HG02870 (cell line): ENCODE results near the gene CDK19.

Source experiments
- ATAC-seq: cut with Tn5 transposase; IDR thresholded peaks from one replicate; pipeline ENCODE4 v1.9.1; 2021; ENCODE audit warnings: mild to moderate bottlenecking, moderate library complexity; ENCODE audit not compliant: unreplicated experiment

The CDK19 gene

DNA sequence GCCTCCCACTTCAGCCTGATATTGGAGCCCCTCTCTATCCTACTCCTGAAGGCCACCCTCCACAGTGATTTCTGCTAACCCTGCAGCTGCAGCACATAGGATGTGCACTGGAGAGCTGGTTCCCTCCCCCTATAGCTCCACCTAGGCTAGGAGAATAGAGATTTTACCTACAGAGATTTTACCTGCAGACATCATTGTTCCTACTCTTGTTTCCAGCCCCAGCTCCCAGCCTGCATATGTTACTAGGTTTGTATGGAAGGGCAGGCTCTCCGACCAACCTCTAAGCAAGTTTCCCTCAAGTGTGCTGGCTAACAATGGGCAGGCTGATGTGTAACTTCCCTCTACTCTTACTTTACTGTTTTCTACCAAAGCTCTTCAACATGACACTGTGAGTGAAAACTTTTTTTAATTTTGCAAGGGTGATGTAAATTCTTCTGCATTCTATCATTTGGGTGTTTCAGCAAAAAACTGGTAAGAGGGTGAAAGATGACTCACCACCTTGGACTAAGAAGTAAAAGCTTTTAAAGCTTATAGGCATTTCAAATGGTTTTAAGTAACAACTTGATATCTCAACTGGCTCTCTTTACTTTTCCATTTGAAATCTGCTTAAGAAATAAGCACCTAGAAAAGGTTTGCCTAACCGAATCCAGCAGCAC, 106.8 kb downstream of the CDK19 start:
- ATAC-seq: no peak

DNA sequence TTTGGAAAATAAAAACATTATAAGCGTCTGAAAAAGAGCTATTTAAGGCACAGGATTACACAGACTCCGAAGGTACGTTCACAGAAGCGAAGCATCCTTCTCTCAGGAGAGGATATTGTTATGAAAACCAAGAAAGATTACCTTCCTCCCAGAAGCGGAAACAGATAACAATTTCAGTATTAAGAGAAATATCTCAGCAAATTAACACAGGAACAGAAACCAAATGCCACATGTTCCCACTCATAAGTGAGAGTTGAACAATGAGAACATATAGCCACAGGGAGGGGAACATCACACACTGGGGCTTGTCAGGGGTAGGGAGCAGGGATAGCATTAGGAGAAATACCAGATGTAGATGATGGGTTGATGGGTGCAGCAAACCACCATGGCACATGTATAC, 109.7 kb downstream of the CDK19 start:
- no peak for ATAC-seq

DNA sequence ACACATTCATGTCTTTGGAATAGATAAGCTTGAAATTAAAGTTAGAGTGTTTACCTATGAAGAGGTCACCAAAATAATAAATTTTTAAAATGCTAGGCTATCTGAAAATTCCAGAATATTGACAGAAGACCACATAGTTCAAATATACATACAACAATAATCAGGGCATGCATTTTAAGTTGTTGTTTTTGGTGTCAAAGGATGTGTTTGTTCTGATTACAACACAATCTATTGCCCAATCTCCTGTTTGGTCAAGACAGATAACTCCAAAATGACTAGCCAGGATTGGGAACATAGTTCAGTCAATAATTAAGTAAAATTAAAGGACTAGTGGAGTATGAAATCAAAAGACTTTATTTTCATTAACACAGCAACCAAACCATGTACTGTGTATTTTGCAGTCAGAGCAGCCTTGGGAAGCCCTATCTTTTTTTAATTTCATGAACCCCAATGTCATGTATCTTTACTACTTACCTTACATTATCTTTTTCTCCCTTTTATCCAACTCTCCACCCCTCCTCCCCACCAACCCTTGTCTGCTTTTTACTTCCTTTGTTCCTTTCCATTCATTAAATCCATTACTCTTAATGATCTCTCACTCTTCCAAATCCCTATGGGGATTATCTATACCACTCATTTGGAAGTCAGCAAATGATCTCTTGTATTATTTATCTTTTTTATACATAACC, 111.2 kb downstream of the CDK19 start:
- no peak for ATAC-seq

DNA sequence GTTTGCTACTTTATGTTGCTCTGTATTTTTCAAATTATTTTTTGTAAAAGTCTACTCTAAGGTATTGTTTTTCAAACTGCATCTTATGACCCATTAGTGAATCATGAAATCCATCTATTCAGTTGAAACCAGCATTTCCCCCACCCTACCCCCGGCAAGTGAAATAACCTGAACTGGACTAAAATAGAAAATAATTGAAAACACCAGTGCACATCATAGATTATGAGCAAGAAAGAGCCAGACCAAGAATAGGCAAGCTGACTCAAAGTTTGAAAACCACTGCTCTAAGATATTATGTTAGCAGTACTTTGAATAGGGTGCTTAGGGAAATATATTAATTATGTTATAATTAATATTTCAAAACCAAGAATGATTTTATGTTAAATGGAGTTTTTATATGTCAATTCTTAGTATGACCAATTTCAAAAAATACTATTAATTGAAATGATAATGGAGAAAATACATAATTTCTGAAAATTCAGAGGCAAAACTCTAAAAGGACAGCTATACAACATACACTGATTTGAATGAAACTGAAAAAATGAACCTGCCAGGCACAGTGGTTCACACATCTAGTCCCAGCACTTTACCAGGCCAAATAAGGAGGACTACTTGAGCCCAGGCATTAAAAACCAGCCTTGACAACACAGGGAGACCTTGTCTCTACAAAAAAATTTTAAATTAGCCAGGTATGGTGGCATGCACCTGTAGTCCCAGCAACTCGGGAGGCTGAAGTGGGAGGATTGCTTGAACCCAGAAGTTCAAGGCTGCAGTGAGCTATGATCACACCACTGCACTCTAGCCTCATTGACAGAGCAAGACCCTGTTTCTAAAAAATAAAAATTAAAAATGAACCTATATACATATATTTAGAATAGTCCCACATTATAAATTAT, 112.0 kb downstream of the CDK19 start:
- peak; percentile 57 for ATAC-seq

DNA sequence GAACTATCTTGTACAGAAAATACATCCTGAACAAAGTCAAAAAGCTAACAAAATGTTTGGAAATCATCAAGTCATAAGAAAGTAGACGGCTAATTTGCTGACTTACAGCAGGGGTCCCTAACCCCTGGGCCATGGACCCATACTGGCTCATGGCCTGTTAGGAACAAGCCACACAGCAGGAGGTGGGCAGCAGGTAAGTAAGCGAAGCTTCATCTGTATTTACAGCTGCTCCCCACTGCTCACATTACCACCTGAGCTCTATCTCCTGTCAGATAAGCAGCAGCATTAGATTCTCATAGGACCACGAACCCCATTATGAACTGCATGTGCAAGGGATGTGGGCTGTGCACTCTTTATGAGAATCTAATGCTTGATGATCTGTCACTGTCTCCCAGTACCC, 115.5 kb downstream of the CDK19 start:
- no peak for ATAC-seq

DNA sequence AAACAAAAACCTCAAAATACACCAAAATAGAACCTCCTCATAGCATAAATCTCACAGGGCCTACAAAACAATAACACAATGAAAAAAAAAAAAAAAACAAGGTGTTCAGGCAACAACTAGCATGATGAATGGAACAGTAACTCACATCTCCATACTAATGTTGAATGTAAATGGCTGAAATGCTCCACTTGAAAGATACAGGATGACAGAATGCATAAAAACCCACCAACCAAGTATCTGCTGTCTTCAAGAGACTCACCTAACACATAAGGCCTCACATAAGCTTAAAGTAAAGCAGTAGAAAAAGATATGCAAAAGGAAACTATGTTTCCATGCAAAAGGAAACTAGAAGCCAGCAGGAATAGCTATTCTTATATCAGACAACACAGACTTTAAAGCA, 121.3 kb downstream of the CDK19 start:
- ATAC-seq: no peak

DNA sequence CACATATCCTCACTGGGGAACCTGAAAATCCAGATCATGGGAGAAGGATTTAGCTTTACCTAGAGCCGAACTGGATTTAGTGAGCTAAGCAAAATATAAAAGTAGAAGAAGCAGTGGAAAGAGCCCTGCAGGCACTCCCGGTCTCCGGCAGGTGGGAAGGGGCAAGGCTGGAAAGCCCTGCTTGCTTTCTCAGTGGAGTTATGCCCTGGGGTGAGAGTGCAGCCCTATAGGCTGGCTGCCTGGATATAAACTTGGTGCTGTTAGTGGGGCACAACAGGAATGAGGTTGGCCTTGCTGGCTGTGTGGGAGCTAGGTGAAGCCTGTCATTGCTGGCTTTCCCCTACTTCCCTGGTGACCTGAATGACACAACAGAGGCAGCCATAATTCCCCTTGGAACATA, 122.0 kb downstream of the CDK19 start:
- no peak for ATAC-seq

DNA sequence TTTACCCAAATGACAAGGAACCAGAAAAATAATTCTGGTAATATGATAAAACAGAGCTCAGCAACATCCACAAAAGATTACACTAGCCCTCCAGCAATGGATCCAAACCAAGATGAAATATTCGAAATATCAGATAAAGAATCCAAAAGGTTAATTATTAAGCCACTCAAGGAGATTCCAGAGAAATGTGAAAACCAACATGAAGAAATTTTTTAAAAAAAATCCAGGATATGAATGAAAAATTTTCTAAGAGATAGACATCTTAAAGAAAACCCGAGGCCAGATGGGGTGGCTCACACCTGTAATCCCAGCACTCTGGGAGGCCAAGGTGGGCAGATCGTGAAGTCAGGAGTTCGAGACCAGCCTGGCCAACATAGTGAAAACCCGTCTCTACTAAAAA, 124.4 kb downstream of the CDK19 start:
- ATAC-seq: no peak

DNA sequence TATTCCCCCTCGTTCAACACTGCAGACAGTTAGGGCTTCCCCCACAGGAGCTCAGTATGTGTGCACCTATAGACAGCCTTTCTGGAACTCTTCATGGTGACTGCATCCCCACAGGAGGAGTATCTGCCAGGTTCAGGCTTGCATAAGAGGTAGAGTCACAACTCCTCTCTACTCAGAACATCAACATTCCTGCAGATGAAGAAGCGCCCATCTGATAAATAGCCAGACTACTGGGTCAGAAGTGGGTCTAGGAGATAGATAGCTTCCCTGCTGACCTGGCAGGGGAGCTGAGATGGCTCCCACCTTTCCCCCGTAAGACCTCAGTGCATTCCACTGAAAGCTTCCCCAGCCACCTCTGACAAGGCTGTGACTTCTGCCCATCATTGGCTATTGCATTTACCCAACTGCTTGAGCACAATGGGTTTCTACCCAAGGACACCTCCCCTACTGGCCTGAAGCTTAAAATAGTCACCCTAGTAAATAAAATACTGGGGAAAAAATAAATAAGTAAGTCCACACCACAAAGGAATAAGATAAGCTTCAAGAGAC, 125.1 kb downstream of the CDK19 start:
- no peak for ATAC-seq

DNA sequence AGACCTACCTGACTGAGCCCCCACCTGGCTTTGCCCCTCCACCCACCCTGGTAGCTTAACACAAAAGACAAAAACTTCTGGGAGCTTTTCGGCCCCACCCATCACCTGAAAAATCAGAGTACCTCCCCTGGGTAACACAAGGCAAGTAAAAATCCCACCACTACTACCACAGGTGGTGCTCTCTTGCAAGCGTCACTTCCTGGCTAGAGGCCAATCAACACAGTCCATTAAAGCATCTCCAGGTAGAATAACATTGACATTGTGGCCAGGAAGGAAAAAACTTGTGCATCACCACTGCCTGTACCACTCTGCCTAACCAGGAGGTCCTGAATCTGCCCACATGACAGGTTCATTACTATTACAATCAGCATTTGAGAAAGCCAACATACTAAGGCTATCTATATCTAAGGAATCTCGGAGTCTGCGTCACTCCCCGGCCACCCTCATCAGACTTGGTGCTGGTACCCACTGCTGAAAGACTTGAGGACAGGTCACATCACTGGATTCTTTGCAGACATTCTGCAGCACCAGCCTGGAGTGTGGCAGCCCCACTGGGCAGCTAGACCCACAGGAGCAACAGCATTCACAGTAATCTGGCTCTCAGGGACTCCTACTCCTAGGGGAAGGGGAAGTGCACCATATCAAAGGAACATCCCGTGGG, 125.9 kb downstream of the CDK19 start:
- ATAC-seq: no peak

DNA sequence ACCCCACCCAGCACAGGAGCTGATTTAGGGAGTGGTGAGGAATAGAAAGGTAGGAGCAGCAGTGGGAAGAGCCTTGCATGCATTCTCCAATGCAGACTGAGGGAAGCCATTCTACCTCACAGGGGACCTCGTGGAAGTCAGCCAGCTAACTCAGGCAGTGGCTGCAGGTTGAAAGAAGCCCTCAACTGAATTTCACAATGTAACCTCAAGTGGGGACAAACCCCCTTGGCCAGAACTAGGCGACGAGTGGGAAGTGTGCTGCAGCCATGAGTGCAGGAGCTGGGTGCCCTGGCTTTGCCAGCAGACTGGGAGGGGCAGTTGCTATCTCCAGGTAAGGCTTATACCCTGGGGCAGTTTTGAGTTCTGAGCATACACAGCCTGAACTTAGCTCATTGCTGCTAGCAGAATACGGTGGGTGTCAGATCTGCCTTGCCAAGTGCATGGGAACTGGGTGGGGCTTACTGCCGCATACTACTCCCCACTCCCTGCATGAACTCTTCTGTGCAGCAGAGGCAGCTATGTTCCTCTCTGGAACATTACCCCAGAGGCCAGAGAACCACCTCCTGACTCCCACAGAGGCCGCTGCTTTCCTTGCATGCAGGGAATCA, 126.5 kb downstream of the CDK19 start:
- ATAC-seq: no peak

DNA sequence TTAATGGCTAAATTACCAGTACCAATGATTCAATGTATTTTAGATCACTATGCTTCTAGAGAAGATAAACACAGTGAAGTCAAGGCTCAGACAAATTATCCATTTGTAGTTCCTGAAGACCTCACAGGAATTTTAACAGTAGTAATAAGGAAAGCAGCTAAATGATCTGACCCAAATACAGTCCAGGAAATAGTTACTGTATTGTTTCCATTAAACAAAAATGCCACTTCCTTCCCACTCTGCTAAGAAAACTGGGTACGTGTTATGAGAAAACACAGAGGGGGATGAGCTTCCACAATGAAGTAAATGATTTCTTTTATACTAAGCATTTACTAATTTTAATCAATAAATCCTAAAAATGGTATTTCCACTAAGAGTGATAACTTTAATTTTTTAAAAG, 127.9 kb downstream of the CDK19 start:
- no peak for ATAC-seq

DNA sequence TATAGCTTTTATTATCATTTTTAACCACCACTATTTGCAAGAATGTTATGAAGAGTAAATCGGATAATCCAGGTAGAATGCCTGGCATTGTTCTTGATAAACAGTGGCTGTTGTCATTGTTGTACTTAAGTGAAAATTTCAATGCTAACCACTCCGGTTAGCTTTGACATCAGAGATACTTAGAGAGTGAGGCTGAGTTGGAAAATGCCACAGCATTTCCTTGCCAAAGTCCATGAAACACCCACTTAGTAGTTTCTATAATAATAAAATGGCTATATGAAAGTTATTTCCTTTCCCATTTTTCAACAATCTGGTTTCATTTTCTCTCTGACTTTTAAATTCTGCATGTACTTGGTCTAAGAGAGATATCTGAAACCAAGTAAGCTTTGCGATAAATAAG, 132.0 kb downstream of the CDK19 start:
- ATAC-seq: no peak

DNA sequence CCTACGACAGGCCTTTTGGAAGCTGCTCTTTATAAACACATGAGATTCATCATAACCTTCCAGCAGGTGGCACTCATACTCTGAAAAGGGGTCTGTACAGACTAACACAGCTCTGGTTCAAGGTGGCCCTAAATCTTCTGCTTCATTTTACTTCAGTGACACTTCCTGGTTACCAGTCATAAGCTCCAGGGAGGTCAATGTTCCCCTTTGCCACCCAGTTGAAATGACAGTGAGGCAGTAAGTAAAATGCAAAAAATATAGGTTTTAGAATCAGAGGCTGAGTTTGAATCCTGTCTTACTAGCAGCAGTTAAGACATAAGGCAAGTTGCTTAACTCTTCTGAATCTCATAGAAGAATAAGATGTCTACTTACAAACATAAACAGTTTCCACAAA, 132.8 kb downstream of the CDK19 start:
- ATAC-seq: peak; percentile 96

DNA sequence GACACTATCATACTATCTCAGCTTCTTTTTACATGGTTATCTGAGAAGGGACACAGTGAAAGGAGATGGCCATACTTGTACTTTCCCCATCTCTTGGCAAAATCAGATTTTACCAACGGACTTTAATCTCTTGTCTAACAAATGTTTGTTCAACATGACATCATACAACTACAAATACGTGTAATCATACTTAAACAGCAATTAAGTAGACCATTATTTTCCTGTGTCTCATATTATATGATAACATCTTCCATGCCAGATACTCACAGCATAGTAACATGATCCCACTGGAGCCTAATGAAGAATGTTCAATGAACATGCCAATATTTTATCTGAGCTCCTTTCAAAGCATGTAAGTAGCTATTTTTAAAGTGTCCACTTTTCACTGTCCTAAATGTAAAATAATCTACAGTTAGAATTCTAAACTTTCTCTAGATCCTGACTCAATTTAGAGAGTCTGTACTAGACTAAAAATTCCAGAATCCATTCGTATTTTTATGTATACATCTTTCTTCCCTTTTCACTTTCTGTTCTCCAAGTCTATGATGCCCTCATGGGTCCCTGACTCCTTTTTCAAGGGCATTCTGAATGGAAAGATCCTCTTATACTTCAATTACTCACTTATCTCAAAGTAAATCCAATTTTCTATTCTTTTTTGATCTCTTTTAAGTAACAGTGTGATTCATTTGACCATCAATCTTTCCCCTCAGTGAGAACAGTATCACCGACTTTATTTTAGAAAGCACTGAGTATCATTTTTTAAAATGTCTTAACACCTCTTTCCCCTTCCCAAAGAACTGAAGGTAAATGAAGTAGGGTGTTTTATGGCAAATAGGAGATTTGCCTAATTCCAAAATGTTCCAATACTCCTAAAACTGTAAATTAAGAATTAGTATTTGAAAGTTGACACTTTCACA, 133.5 kb downstream of the CDK19 start:
- no peak for ATAC-seq

DNA sequence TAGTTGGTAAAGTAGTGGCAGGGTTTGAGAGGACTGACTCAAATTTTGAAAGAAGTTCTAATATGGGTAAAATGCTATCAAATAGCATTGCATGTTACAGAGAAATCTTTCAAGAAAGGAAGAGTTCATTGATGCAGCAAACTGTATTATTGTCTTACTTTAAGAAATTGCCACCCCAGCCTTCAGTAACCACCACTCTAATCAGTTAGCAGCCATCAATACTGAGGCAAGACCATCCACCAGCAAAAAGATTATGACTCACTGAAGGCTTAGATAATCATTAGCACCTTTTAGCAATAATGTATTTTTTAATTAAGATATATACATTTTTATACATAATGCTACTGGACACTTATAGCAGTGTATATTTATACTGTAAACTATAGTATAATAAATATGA, 138.9 kb downstream of the CDK19 start:
- no peak for ATAC-seq

DNA sequence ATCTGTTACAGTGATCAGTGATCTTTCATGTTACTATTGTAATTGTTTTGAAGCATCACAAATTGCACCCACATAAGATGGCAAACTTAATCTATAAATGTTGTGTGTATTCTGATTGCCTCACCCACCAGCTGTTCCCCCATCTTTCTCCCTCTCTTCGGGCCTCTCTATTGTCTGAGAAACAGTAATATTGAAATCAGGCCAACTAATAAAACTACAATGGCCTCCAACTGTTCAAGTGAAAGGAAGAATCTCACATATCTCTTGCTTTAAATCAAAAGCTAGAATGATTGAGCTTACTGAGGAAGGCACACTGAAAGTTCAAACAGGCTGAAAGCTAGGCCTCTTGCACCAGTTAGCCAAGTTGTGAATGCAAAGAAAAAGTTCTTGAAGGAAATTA, 141.2 kb downstream of the CDK19 start:
- no peak for ATAC-seq

DNA sequence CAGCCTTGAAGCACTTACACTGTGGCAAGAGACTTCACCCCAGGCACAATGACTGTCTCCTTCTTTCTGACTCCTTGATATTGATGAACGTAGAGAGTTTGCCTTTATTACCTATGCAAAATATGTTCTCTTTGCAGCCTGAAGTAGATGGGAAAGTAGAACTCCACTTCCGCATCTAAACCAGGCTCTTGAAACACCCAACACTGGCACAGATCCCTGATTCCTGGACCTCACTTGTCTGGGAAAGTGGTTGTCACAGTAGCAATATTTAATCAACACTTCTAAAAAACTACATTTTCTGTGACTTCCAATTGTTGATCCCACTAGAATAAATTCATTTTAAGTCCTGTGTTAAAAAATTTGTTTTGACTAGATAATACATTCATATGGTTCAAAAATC, 143.1 kb downstream of the CDK19 start:
- ATAC-seq: no peak

DNA sequence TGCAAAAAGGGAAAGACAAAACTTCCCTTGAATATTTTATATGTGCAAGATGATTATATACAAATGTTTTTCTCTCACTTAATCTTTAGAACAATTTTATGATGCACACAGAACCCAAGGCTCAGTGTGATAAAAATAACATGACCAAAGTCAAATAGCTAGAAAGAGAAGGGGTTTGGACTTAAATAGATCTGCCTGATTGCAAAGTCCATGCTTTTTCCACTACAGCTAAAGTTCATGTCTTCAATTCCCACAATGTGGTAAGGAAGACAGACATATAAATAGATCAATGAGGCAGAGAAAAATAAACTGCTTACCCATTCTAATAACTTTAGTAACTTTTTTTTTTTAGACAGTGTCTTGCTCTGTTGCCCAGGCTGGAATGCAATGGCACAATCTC, 143.8 kb downstream of the CDK19 start:
- ATAC-seq: no peak

DNA sequence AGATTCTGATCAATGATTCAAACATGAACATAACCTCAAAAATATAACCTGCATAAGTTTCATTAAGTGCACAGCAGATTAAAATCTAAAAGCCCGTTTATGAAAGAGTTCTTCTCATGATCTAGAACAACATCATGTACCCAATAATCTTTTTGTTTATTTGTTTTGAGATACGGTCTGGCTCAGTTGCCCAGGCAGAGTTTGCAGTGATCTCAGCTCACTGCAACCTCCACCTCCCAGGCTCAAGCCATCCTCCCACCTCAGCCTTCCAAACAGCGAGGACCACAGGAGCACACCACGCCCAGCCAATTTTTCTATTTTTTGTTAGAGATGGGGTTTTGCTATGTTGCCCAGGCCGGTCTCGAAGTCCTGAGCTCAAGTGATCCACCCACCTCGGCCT, 149.7 kb downstream of the CDK19 start:
- no peak for ATAC-seq
